Measurements from ENCODE around the gene UBE2E2. TPM values are rescaled to one million over a fixed set of nuclear protein-coding genes. Genes with fewer than 3 reads are reported as not detected.

The UBE2E2 gene
- total RNA-seq, 1 experiment from 2014 or later, result 38.6 TPM

DNA sequence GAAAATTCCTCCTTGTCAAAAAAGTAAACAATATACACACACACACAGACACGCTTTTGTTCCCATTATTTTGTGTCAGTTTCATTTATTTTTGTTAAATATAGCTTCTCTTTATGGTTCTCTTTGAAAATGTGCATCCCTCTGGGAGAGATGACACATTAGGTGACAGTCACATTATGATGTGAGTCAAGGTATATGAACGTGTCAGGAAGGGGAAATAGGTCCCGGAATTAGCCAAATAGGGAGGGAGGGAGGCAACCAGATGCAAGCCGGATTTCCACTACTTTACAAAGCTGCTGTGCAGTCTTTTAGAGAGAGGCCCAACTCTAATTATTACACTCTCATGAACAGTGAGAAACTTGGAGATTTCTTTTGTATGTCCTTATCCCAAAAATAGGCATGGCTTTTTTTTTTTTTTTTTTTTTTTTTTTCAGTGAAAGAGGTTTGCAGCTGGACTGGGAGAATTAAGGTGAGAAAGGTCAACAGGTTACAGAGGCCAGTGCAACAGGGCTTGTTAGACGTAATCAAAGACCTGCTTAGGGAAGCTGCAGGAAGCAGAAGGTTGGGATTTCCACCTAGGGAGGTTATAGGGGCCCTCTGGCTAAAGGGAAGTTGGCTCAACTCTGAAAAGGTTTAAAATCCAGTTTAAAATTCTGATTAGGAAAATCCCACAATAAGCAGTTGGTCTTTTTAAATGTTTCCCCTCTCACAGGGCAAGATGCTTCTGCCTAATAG is 362.1 kb downstream of the UBE2E2 start:
- Mint-ChIP-seq H3K27ac (no peak overlapping the region), H3K4me3 (no peak overlapping the region), H3K27me3 (ENCODE audit: low read depth) (no peaks in the 10 kb centered on the region), H3K4me1 (peaks cover 2 to 3% of the 10 kb centered on the region in 2 experiments; a peak in 3 of 4 replicates), H3K9me3 (no peaks in the 10 kb centered on the region), H3K36me3 (ENCODE audit: insufficient read depth in 1 of 3, low read depth in 3 of 3) (peaks cover 0 to 1% (median 1%) of the 10 kb centered on the region in 3 experiments; a peak in 3 of 7 replicates)
- Histone ChIP-seq H4K91ac (ENCODE audit: insufficient read length, low read depth, low read length) (no peak overlapping the region), H4K20me1 (ENCODE audit: control insufficient read depth, insufficient read depth, insufficient read length) (no peaks in the 10 kb centered on the region), H2BK5ac (ENCODE audit: insufficient read length, low read length) (no peak overlapping the region), H3K27me3 (ENCODE audit: insufficient read depth, low read length) (no peaks in the 10 kb centered on the region), H3K9me3 (ENCODE audit: control insufficient read depth, low read depth, low read length) (no peaks in the 10 kb centered on the region), H3K79me1 (ENCODE audit: insufficient read depth, low read depth, low read length, poor library complexity, severe bottlenecking) (no peaks in the 10 kb centered on the region), H2BK120ac (ENCODE audit: low read depth, low read length, poor library complexity, severe bottlenecking) (no peak overlapping the region), H3K23ac (ENCODE audit: insufficient read length, low read depth, low read length) (no peak overlapping the region), H3K4ac (ENCODE audit: low read depth, low read length) (no peak overlapping the region), H3K18ac (ENCODE audit: insufficient read length, low read depth, low read length) (no peak overlapping the region), H2BK15ac (ENCODE audit: low read depth, low read length) (no peak overlapping the region), H2AK5ac (ENCODE audit: insufficient read length, low read length) (no peak overlapping the region), H3K9ac (ENCODE audit: extremely low read depth, insufficient read length, low read length) (no peak overlapping the region), H3K56ac (ENCODE audit: insufficient read length, low read depth, low read length) (no peak overlapping the region), H3K4me2 (ENCODE audit: insufficient read depth, insufficient read length, low read length) (no peak overlapping the region), H3K79me2 (ENCODE audit: insufficient read depth, low read length) (no peaks in the 10 kb centered on the region), H4K8ac (replicated peaks; ENCODE audit: insufficient read length, low read depth, low read length) (no peak overlapping the region), H3K14ac (ENCODE audit: insufficient read depth, low read length) (no peak overlapping the region), H3K23me2 (ENCODE audit: insufficient read length, low read depth, low read length, poor library complexity, severe bottlenecking) (no peaks in the 10 kb centered on the region), H2BK20ac (ENCODE audit: low read depth, low read length, poor library complexity, severe bottlenecking) (no peak overlapping the region), H2AFZ (ENCODE audit: low read length) (no peak overlapping the region), H3T11ph (ENCODE audit: low read length) (no peak overlapping the region), H2BK12ac (ENCODE audit: insufficient read length, low read depth, low read length) (no peak overlapping the region), H3K27ac (ENCODE audit: insufficient read length, low read depth, low read length) (no peak overlapping the region), H3K4me1 (ENCODE audit: insufficient read depth, low read length) (no peaks in the 10 kb centered on the region), H4K5ac (ENCODE audit: insufficient read length, low read depth, low read length) (no peak overlapping the region)
- no CpG with 5 or more reads among the region's 5 CpGs for WGBS (ENCODE audit: extremely low coverage, insufficient read length, low lambda C conversion rate)
- TF ChIP-seq, protein P1, sequence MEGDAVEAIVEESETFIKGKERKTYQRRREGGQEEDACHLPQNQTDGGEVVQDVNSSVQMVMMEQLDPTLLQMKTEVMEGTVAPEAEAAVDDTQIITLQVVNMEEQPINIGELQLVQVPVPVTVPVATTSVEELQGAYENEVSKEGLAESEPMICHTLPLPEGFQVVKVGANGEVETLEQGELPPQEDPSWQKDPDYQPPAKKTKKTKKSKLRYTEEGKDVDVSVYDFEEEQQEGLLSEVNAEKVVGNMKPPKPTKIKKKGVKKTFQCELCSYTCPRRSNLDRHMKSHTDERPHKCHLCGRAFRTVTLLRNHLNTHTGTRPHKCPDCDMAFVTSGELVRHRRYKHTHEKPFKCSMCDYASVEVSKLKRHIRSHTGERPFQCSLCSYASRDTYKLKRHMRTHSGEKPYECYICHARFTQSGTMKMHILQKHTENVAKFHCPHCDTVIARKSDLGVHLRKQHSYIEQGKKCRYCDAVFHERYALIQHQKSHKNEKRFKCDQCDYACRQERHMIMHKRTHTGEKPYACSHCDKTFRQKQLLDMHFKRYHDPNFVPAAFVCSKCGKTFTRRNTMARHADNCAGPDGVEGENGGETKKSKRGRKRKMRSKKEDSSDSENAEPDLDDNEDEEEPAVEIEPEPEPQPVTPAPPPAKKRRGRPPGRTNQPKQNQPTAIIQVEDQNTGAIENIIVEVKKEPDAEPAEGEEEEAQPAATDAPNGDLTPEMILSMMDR (conservative IDR thresholded peaks at IDR 0.05), result no peak
- no peak for DNase-seq

Measured in H9 (cell line).